Smooth muscle cell (in vitro differentiated cells): ENCODE data around the gene CIZ1. TPM values are rescaled to one million over a fixed set of nuclear protein-coding genes. Genes with fewer than 3 reads are reported as not detected.
A peak's percentile ranks its signal among the peaks of the same experiment; 100 is the strongest.

Source experiments
- DNase-seq: peaks from one replicate; lab custom pipeline; 2025; ENCODE audit not compliant: unreplicated experiment; lab: John Stamatoyannopoulos, UW
- H2AFZ ChIP-seq: fragments of 200-600 bp; sonication (generic); 2 replicates; pipeline ENCODE4 v1.6.0; 2016; ENCODE audit warnings: antibody characterized with exemption, low read depth, mild to moderate bottlenecking
- H3F3A ChIP-seq: fragments of 200-600 bp; sonication (generic); 2 replicates; pipeline ENCODE4 v1.6.0; 2017; ENCODE audit warnings: antibody characterized with exemption, low read depth
- H3K27ac ChIP-seq: fragments of 200-600 bp; sonication (generic); 2 replicates; pipeline ENCODE4 v1.5.1; 2016; ENCODE audit warnings: low read depth, mild to moderate bottlenecking
- H3K27me3 ChIP-seq: fragments of 200-600 bp; sonication (generic); 2 replicates; pipeline ENCODE4 v1.6.1; 2016; ENCODE audit warnings: low read depth, mild to moderate bottlenecking
- H3K36me3 ChIP-seq: fragments of 200-600 bp; sonication (generic); 2 replicates; pipeline ENCODE4 v1.5.1; 2016; ENCODE audit warnings: low read depth
- H3K4me1 ChIP-seq: fragments of 200-600 bp; sonication (generic); 2 replicates; pipeline ENCODE4 v1.5.1; 2016; ENCODE audit warnings: low read depth
- H3K4me2 ChIP-seq: fragments of 200-600 bp; sonication (generic); 2 replicates; pipeline ENCODE4 v1.6.0; 2016; ENCODE audit warnings: mild to moderate bottlenecking
- H3K4me3 ChIP-seq: fragments of 200-600 bp; sonication (generic); 2 replicates; pipeline ENCODE4 v1.5.1; 2016; ENCODE audit warnings: mild to moderate bottlenecking
- H3K79me2 ChIP-seq: fragments of 200-600 bp; sonication (generic); 2 replicates; pipeline ENCODE4 v1.6.0; 2016; ENCODE audit warnings: low read depth, mild to moderate bottlenecking
- H3K9ac ChIP-seq: fragments of 200-600 bp; sonication (generic); 2 replicates; pipeline ENCODE4 v1.6.0; 2016; ENCODE audit warnings: low read depth
- H3K9me3 ChIP-seq: fragments of 200-600 bp; sonication (generic); replicated peaks from 2 replicates; pipeline ENCODE4 v1.5.1; 2016; ENCODE audit warnings: low read depth
- H4K20me1 ChIP-seq: fragments of 200-600 bp; sonication (generic); 2 replicates; pipeline ENCODE4 v1.6.0; 2016; ENCODE audit warnings: low read depth
- WGBS: methylation state at CpG from one replicate; pipeline ENCODE4 v1.1.7; 2016; ENCODE audit warnings: low lambda C conversion rate; 5-methylcytosine and 5-hydroxymethylcytosine counted together
- polyA plus RNA-seq: library from polyadenylated mRNA; unstranded; fragments of >200 nt; fragmentation: Nextera tagmentation; extraction: Ambion mirVana; gene quantifications from 2 replicates; pipeline ENCODE4 v1.2.1, GENCODE V29; 2016
- total RNA-seq: library from RNA; depleted of rRNA; stranded (reverse); fragments of >200 nt; gene quantifications from 2 replicates; pipeline ENCODE4 v1.2.3, GENCODE V29; 2014
- TF ChIP-seq, protein P1 (sequence below): fragments of 200-600 bp; sonication (generic); IDR thresholded peaks from 2 replicates; pipeline ENCODE4 v1.5.1; 2017; ENCODE audit warnings: borderline replicate concordance, mild to moderate bottlenecking, antibody characterized with exemption; ENCODE audit not compliant: insufficient read depth, poor library complexity, severe bottlenecking

CIZ1 gene
- total and polyA plus RNA-seq, 2 experiments from 2014 or later, result 23.5 to 84.0 TPM

DNA sequence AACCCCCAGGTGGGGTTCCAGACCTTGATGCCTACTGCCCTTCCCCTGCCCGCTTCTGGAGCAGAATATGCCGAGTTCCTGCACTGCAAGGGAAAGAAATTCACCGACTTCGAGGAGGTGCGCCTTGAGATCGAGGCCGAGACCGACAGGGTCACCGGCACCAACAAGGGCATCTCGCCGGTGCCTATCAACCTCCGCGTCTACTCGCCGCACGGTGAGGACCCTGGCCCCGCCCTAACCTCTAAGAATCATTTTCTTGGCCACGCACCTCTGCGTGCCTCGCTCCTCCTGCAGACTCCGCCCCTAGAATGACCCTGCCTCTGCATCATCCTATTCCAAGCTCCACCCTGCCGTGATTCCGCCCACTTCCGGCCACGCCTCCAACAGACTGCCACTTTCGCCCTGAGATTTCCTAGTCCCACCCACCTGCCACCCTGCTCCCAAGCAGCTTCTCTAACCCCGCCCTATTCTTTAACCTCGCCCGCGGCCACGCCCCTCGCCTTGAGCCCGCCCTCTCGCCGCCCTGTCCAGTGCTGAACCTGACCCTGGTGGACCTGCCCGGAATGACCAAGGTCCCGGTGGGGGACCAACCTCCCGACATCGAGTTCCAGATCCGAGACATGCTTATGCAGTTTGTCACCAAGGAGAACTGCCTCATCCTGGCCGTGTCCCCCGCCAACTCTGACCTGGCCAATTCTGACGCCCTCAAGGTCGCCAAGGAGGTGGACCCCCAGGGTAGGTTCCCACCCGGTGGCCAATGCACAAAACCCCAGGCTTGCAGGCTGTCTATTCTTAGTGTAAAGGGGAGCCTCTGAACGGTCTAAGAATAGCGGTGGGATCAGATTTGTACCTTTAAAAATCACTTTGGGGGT is 27.4 kb upstream of the CIZ1 start:
- no peak overlapping the region for H3K27ac ChIP-seq
- H3K4me1 ChIP-seq, result peaks cover 6% of the 10 kb centered on the region
- peaks cover 12% of the 10 kb centered on the region for H4K20me1 ChIP-seq
- peak overlapping the region; percentile 28 for H3K4me3 ChIP-seq
- H3F3A ChIP-seq, result peaks cover 4% of the 10 kb centered on the region
- H2AFZ ChIP-seq, result no peak overlapping the region
- no peak overlapping the region for H3K9ac ChIP-seq
- peak overlapping the region; percentile 78 for H3K4me2 ChIP-seq
- peak; percentile 52 for DNase-seq
- H3K79me2 ChIP-seq, result no peaks in the 10 kb centered on the region
- WGBS, result 42% methylated on average over 47 of the region's 47 CpGs
- no peaks in the 10 kb centered on the region for H3K27me3 ChIP-seq
- TF ChIP-seq, protein P1, sequence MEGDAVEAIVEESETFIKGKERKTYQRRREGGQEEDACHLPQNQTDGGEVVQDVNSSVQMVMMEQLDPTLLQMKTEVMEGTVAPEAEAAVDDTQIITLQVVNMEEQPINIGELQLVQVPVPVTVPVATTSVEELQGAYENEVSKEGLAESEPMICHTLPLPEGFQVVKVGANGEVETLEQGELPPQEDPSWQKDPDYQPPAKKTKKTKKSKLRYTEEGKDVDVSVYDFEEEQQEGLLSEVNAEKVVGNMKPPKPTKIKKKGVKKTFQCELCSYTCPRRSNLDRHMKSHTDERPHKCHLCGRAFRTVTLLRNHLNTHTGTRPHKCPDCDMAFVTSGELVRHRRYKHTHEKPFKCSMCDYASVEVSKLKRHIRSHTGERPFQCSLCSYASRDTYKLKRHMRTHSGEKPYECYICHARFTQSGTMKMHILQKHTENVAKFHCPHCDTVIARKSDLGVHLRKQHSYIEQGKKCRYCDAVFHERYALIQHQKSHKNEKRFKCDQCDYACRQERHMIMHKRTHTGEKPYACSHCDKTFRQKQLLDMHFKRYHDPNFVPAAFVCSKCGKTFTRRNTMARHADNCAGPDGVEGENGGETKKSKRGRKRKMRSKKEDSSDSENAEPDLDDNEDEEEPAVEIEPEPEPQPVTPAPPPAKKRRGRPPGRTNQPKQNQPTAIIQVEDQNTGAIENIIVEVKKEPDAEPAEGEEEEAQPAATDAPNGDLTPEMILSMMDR, result no peak
- H3K36me3 ChIP-seq, result no peaks in the 10 kb centered on the region
- H3K9me3 ChIP-seq, result no peaks in the 10 kb centered on the region

GRCh38 chr9:128218172-128218517 is 26.8 kb upstream of the CIZ1 start:
- no peak overlapping the region for H2AFZ ChIP-seq
- H3K9me3 ChIP-seq, result no peaks in the 10 kb centered on the region
- H3F3A ChIP-seq, result peaks cover 4% of the 10 kb centered on the region
- DNase-seq, result no peak
- WGBS, result 79% methylated on average over 11 of the region's 11 CpGs
- no peaks in the 10 kb centered on the region for H3K36me3 ChIP-seq
- peak overlapping the region; percentile 28 for H3K4me3 ChIP-seq
- peak overlapping the region; percentile 78 for H3K4me2 ChIP-seq
- peaks cover 12% of the 10 kb centered on the region for H4K20me1 ChIP-seq
- TF ChIP-seq, protein P1, result no peak
- H3K27ac ChIP-seq, result no peak overlapping the region
- H3K79me2 ChIP-seq, result no peaks in the 10 kb centered on the region
- no peaks in the 10 kb centered on the region for H3K27me3 ChIP-seq
- peaks cover 6% of the 10 kb centered on the region for H3K4me1 ChIP-seq
- H3K9ac ChIP-seq, result no peak overlapping the region

- Histone ChIP-seq H3K36me3 (no peaks in the 10 kb centered on the region), H4K20me1 (peaks cover 12% of the 10 kb centered on the region), H3F3A (peaks cover 4% of the 10 kb centered on the region), H3K4me1 (peaks cover 6% of the 10 kb centered on the region), H3K9me3 (no peaks in the 10 kb centered on the region), H3K9ac (no peak overlapping the region), H2AFZ (no peak overlapping the region), H3K27ac (no peak overlapping the region), H3K27me3 (no peaks in the 10 kb centered on the region), H3K79me2 (no peaks in the 10 kb centered on the region), H3K4me2 (peak overlapping the region; percentile 3), H3K4me3 (no peak overlapping the region)
- TF ChIP-seq, protein P1, result no peak
- DNase-seq, result no peak
- WGBS, result 96% methylated on average over 16 of the region's 16 CpGs
Observed at GRCh38 chr9:128216781-128217553, 25.6 kb upstream of the CIZ1 start.
